IMR-90 (cell line): ENCODE results near the gene CD36. TPM values are rescaled to one million over a fixed set of nuclear protein-coding genes. Genes with fewer than 3 reads are reported as not detected.

Experiments
- ATAC-seq: fragments of 200-7000 bp; cut with Tn5 transposase; 2 replicates; pipeline ENCODE4 v1.9.1; 2020; ENCODE audit warnings: low read depth, mild to moderate bottlenecking, moderate library complexity
- BruUV-seq: library from RNA; stranded (reverse); fragments of 400-500 nt; replicated peaks from 2 replicates; lab custom pipeline; 2021; lab: Mats Ljungman, UMichigan
- CTCF ChIA-PET: fragments of 300-600 bp; formaldehyde crosslinking; extraction: SDS; loops from one replicate; lab custom pipeline; 2021; ENCODE audit warnings: antibody characterized with exemption; lab: Yijun Ruan, JAX
- POLR2A ChIA-PET: fragments of 300-600 bp; sonication (Branson Sonifier 250); formaldehyde crosslinking; loops from one replicate; lab custom pipeline; 2022; ENCODE audit warnings: antibody characterized with exemption; ENCODE audit not compliant: unreplicated experiment; lab: Charles Lee
- DNase-seq: peaks from one replicate; pipeline ENCODE4 v3.0.0; 2013
- H2AFZ ChIP-seq: replicated peaks from 2 replicates; pipeline ENCODE3; 2013; ENCODE audit warnings: low read length, mild to moderate bottlenecking; ENCODE audit not compliant: poor library complexity
- H2AK5ac ChIP-seq: 2 replicates; pipeline ENCODE4 v1.6.1; 2013; ENCODE audit warnings: low read depth, low read length, inconsistent platforms
- H2AK9ac ChIP-seq: replicated peaks from 2 replicates; pipeline ENCODE3; 2013; ENCODE audit warnings: mild to moderate bottlenecking, low read depth, low read length, moderate library complexity; ENCODE audit not compliant: poor library complexity
- H2BK120ac ChIP-seq: 2 replicates; pipeline ENCODE4 v1.6.1; 2013; ENCODE audit warnings: low read depth, low read length, inconsistent platforms
- H2BK15ac ChIP-seq: 3 replicates; pipeline ENCODE4 v1.6.1; 2013; ENCODE audit warnings: low read depth, low read length, inconsistent platforms
- H2BK20ac ChIP-seq: 2 replicates; pipeline ENCODE4 v1.6.1; 2013; ENCODE audit warnings: low read depth, mild to moderate bottlenecking, inconsistent platforms, low read length, moderate library complexity
- H2BK5ac ChIP-seq: 2 replicates; pipeline ENCODE4 v1.6.1; 2013; ENCODE audit warnings: mild to moderate bottlenecking, low read depth, low read length, inconsistent platforms; ENCODE audit not compliant: poor library complexity, severe bottlenecking
- H3K14ac ChIP-seq: replicated peaks from 2 replicates; pipeline ENCODE4 v1.6.1; 2013; ENCODE audit warnings: low read depth, low read length, inconsistent platforms
- H3K18ac ChIP-seq: 2 replicates; pipeline ENCODE4 v1.6.1; 2013; ENCODE audit warnings: low read depth, low read length, control low read depth
- H3K23ac ChIP-seq: 2 replicates; pipeline ENCODE4 v1.6.1; 2013; ENCODE audit warnings: low read depth, low read length, inconsistent platforms
- H3K27ac ChIP-seq: 2 replicates; pipeline ENCODE4 v1.5.1; 2013; ENCODE audit warnings: mild to moderate bottlenecking, control low read depth, low read length; ENCODE audit not compliant: insufficient read depth
- H3K27me3 ChIP-seq: 2 replicates; pipeline ENCODE4 v1.6.1; 2013; ENCODE audit warnings: low read length; ENCODE audit not compliant: control insufficient read depth, insufficient read depth
- H3K36me3 ChIP-seq: 2 replicates; pipeline ENCODE4 v1.6.1; 2013; ENCODE audit warnings: low read length, mixed read lengths; ENCODE audit not compliant: control insufficient read depth, insufficient read depth
- H3K4ac ChIP-seq: 2 replicates; pipeline ENCODE4 v1.6.1; 2013; ENCODE audit warnings: low read depth, low read length, inconsistent platforms
- H3K4me1 ChIP-seq: 2 replicates; pipeline ENCODE4 v1.6.1; 2013; ENCODE audit warnings: low read length, mixed read lengths; ENCODE audit not compliant: control insufficient read depth, insufficient read depth
- H3K4me2 ChIP-seq: 2 replicates; pipeline ENCODE4 v1.6.1; 2013; ENCODE audit warnings: low read depth, mild to moderate bottlenecking, control low read depth, low read length, moderate library complexity
- H3K4me3 ChIP-seq: 2 replicates; pipeline ENCODE4 v1.5.1; 2013; ENCODE audit warnings: low read depth, mild to moderate bottlenecking, control low read depth, low read length, moderate library complexity; ENCODE audit not compliant: insufficient read depth
- H3K56ac ChIP-seq: 2 replicates; pipeline ENCODE4 v1.6.1; 2013; ENCODE audit warnings: low read length, inconsistent platforms; ENCODE audit not compliant: insufficient read depth; ENCODE audit errors: extremely low read depth
- H3K79me1 ChIP-seq, 2 experiments: 2 replicates each; pipeline ENCODE4 v1.6.1; 2013; ENCODE audit warnings: low read length in 2 of 2, inconsistent platforms in 1 of 2, low read depth in 1 of 2
- H3K9ac ChIP-seq: 2 replicates; pipeline ENCODE4 v1.6.1; 2013; ENCODE audit warnings: low read depth, low read length, control low read depth
- H3K9me1 ChIP-seq: 2 replicates; pipeline ENCODE4 v1.6.1; 2013; ENCODE audit warnings: low read length, inconsistent platforms; ENCODE audit not compliant: insufficient read depth
- H3K9me3 ChIP-seq: 2 replicates; pipeline ENCODE4 v1.6.1; 2013; ENCODE audit warnings: low read length; ENCODE audit not compliant: control insufficient read depth, insufficient read depth
- H4K20me1 ChIP-seq: 2 replicates; pipeline ENCODE4 v1.6.1; 2013; ENCODE audit warnings: low read length, inconsistent platforms; ENCODE audit not compliant: insufficient read depth
- H4K5ac ChIP-seq: 2 replicates; pipeline ENCODE4 v1.6.1; 2013; ENCODE audit warnings: mild to moderate bottlenecking, low read depth, low read length, control low read depth
- H4K8ac ChIP-seq, 2 experiments: 2 replicates each; pipeline ENCODE4 v1.6.1; 2013; ENCODE audit warnings: low read depth in 2 of 2, low read length in 2 of 2, control low read depth in 1 of 2, inconsistent platforms in 1 of 2
- H4K91ac ChIP-seq: 2 replicates; pipeline ENCODE4 v1.6.1; 2013; ENCODE audit warnings: low read depth, low read length, inconsistent platforms; ENCODE audit not compliant: insufficient read depth
- BHLHE40 ChIP-seq: fragments of 150-350 bp; IDR thresholded peaks from 2 replicates; pipeline ENCODE4 v1.6.1; 2016; ENCODE audit warnings: mild to moderate bottlenecking, low read depth, low read length
- CTCF ChIP-seq: conservative IDR thresholded peaks from 2 replicates; pipeline ENCODE4 v1.5.1; 2012; ENCODE audit warnings: mild to moderate bottlenecking, low read depth, low read length, improper control_type of control experiment
- ELK1 ChIP-seq: fragments of 150-350 bp; IDR thresholded peaks from 2 replicates; pipeline ENCODE4 v1.6.1; 2016; ENCODE audit warnings: low read depth, mild to moderate bottlenecking, low read length, moderate library complexity, borderline replicate concordance
- FOS ChIP-seq: fragments of 150-350 bp; IDR thresholded peaks from 2 replicates; pipeline ENCODE4 v1.6.1; 2016; ENCODE audit warnings: low read depth, low read length
- MAFK ChIP-seq: IDR thresholded peaks from 2 replicates; pipeline ENCODE4 v1.6.1; 2012; ENCODE audit warnings: low read depth, low read length, improper control_type of control experiment
- WGBS, 2 experiments: methylation state at CpG; one replicate each; pipeline versions ENCODE4 v1.1.5 to v1.1.7; 2013; ENCODE audit warnings: missing lambda C conversion rate in 2 of 2; ENCODE audit not compliant: insufficient read length in 1 of 2; ENCODE audit errors: extremely low coverage in 2 of 2; 5-methylcytosine and 5-hydroxymethylcytosine counted together
- dilution Hi-C: fragments of 300-500 bp; cut with HindIII; formaldehyde crosslinking; loops from one replicate; pipeline ENCODE4 v1.14.3; 2018; ENCODE audit warnings: low sequenced_read_pairs; ENCODE audit not compliant: unreplicated experiment
- in situ Hi-C: fragments of 300-500 bp; cut with MboI; formaldehyde crosslinking; loops from 3 replicates; pipeline ENCODE4 v1.14.3; 2019; ENCODE audit warnings: low sequenced_read_pairs, inconsistent platforms, mixed read lengths
- intact Hi-C: fragments of 100-400 bp; cut with micrococcal nuclease; formaldehyde crosslinking; loops from 2 replicates; pipeline ENCODE4 v1.10.0; 2022
- polyA plus RNA-seq, 3 experiments: library from polyadenylated mRNA; depleted of rRNA; stranded (reverse); fragments of >200 nt; gene quantifications; 2 replicates each; pipeline ENCODE4 v1.2.3, GENCODE V29; 2012; ENCODE audit warnings: low replicate concordance in 1 of 3
- total RNA-seq: library from RNA; depleted of rRNA; stranded (reverse); fragments of >200 nt; gene quantifications from 2 replicates; pipeline ENCODE4 v1.2.3, GENCODE V29; 2012

Gene CD36
- total and polyA plus RNA-seq, 2 of the 4 experiments (the other 2 are of a cell fraction), result 0.19 to 0.54 TPM

GRCh38 chr7:80613519-80613918 lies 24.9 kb upstream of the CD36 start:
- TF ChIP-seq ELK1, result no peak
- no peak for TF ChIP-seq CTCF
- no peak for TF ChIP-seq FOS
- TF ChIP-seq BHLHE40, result no peak
- peak; percentile 98 for TF ChIP-seq MAFK
- BruUV-seq, result no TSS peak
- H3K4me3 ChIP-seq, result no peak overlapping the region
- H3K56ac ChIP-seq, result no peak overlapping the region
- H4K8ac ChIP-seq, result no peak overlapping the region
- no peaks in the 10 kb centered on the region for H3K9me1 ChIP-seq
- no peaks in the 10 kb centered on the region for H4K20me1 ChIP-seq
- no peak overlapping the region for H3K18ac ChIP-seq
- no peak overlapping the region for H3K27ac ChIP-seq
- H3K9me3 ChIP-seq, result no peaks in the 10 kb centered on the region; the same call in 1 of the 2 replicates
- H2BK5ac ChIP-seq, result no peak overlapping the region
- no peak overlapping the region for H3K14ac ChIP-seq
- H4K91ac ChIP-seq, result no peak overlapping the region
- no CpG with 5 or more reads among the region's 1 CpG for WGBS, 2 experiments
- no peak overlapping the region for H2BK15ac ChIP-seq
- no peak overlapping the region for H2BK20ac ChIP-seq
- H4K5ac ChIP-seq, result no peak overlapping the region
- no peaks in the 10 kb centered on the region for H3K27me3 ChIP-seq
- intact Hi-C loops, result no loop called here
- H2AK9ac ChIP-seq, result no peak overlapping the region
- in situ Hi-C loops, result no loop called here
- no peaks in the 10 kb centered on the region for H3K36me3 ChIP-seq
- no peak overlapping the region for H2AK5ac ChIP-seq
- DNase-seq (no peak), ATAC-seq (no peak)
- POLR2A ChIA-PET, result no interaction called here
- no peaks in the 10 kb centered on the region for H3K79me1 ChIP-seq
- H3K4me2 ChIP-seq, result no peak overlapping the region
- no peak overlapping the region for H3K4ac ChIP-seq
- no peak overlapping the region for H3K9ac ChIP-seq
- dilution Hi-C loops, result no loop called here
- peaks cover 2% of the 10 kb centered on the region for H3K4me1 ChIP-seq
- no peak overlapping the region for H2BK120ac ChIP-seq
- no peak overlapping the region for H3K23ac ChIP-seq
- H2AFZ ChIP-seq, result no peak overlapping the region
- CTCF ChIA-PET, result no interaction called here
